Measurements from ENCODE around the gene LRSAM1.

LRSAM1 gene

DNA sequence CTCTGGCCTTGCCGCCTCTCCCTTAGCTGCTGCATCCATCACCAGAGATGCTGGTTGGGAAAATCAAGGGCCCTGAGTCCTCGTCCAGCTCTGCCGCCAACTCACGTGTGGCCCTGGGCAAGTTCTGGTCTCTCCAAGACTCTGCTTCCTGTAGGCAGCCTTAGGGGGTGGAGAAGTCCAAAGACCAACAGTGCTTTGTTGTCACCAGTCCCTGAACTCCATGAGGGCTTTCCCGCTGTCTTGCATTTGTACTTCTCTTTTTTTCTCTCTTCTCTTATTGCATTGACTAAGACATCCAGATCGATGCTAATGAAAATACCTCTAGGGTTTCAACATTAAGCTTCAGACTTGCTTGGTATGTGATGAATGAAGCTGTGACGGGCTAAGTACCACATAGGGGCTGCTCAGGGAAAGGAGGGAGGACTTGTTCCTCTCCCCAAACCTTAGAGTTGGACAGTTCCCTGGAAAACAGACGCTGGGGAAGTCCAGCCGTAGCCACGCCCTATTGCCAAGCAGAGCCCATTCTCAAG lies 97.1 kb downstream of the LRSAM1 start:
- TF ChIP-seq, protein P1, sequence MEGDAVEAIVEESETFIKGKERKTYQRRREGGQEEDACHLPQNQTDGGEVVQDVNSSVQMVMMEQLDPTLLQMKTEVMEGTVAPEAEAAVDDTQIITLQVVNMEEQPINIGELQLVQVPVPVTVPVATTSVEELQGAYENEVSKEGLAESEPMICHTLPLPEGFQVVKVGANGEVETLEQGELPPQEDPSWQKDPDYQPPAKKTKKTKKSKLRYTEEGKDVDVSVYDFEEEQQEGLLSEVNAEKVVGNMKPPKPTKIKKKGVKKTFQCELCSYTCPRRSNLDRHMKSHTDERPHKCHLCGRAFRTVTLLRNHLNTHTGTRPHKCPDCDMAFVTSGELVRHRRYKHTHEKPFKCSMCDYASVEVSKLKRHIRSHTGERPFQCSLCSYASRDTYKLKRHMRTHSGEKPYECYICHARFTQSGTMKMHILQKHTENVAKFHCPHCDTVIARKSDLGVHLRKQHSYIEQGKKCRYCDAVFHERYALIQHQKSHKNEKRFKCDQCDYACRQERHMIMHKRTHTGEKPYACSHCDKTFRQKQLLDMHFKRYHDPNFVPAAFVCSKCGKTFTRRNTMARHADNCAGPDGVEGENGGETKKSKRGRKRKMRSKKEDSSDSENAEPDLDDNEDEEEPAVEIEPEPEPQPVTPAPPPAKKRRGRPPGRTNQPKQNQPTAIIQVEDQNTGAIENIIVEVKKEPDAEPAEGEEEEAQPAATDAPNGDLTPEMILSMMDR (IDR thresholded peaks at IDR 0.05; ENCODE audit: poor library complexity, severe bottlenecking): no peak
- no peak overlapping the region for H3K27ac ChIP-seq (ENCODE audit: poor library complexity, severe bottlenecking)
- no peak overlapping the region for H3K4me3 ChIP-seq (ENCODE audit: severe bottlenecking)
- H3K9me3 ChIP-seq (ENCODE audit: severe bottlenecking): no peaks in the 10 kb centered on the region
- DNase-seq (ENCODE audit: low spot score) (no peak), ATAC-seq (ENCODE audit: low read depth) (no peak)
- peaks cover 66% of the 10 kb centered on the region for H3K36me3 ChIP-seq (ENCODE audit: low read depth)
- H3K27me3 ChIP-seq (ENCODE audit: insufficient read depth, poor library complexity, severe bottlenecking): no peaks in the 10 kb centered on the region
- H3K4me1 ChIP-seq (ENCODE audit: insufficient read depth, poor library complexity, severe bottlenecking): peaks cover 38% of the 10 kb centered on the region

DNA sequence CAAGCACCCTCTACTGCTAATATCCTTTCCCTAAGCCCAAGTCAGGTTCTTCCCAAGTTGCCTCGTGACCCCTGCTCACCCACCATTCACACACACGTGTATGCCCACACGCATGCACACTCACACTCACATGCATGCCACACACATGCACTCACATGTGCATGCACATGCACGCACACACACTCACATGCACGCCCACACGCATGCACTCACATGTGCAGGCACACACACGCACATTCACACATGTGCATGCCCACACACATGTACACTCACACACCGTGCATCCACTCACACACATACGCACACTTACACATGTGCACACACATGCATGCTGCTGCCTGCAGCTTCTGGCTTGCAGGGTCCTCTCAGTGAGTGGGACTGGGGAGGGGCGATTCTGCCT lies 97.9 kb downstream of the LRSAM1 start:
- no peak for ATAC-seq (ENCODE audit: low read depth)
- no peak overlapping the region for H3K4me3 ChIP-seq (ENCODE audit: severe bottlenecking)
- peaks cover 59% of the 10 kb centered on the region for H3K36me3 ChIP-seq (ENCODE audit: low read depth)
- no peaks in the 10 kb centered on the region for H3K27me3 ChIP-seq (ENCODE audit: insufficient read depth, poor library complexity, severe bottlenecking)
- no peaks in the 10 kb centered on the region for H3K9me3 ChIP-seq (ENCODE audit: severe bottlenecking)
- no peak for DNase-seq (ENCODE audit: low spot score)
- TF ChIP-seq, protein P1 (IDR thresholded peaks at IDR 0.05; ENCODE audit: poor library complexity, severe bottlenecking): no peak
- no peak overlapping the region for H3K27ac ChIP-seq (ENCODE audit: poor library complexity, severe bottlenecking)
- H3K4me1 ChIP-seq (ENCODE audit: insufficient read depth, poor library complexity, severe bottlenecking): peaks cover 30% of the 10 kb centered on the region

DNA sequence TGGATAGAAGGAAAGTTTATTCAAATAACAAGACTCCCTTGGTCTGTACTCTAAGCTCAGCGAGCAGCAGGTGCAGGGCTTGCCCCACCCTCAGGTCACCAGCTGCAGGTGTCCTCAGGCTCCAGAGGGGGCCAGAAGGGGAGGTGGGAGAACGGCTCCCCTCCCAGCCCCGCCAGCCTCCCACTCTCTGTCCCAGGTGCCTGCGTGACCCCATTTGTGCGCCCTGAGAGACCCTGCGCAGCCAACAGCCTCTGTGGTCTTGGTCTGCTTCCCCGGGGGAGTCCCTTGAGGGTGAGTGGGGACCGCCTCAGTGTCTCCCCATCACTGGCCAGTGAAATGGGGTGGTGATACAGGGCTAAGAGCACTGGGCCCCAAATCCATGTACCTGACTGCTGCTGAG lies 98.4 kb downstream of the LRSAM1 start:
- DNase-seq (ENCODE audit: low spot score): no peak
- no peak for ATAC-seq (ENCODE audit: low read depth)
- Histone ChIP-seq H3K4me1 (ENCODE audit: insufficient read depth, poor library complexity, severe bottlenecking) (peaks cover 29% of the 10 kb centered on the region), H3K36me3 (ENCODE audit: low read depth) (peaks cover 55% of the 10 kb centered on the region), H3K27ac (ENCODE audit: poor library complexity, severe bottlenecking) (no peak overlapping the region), H3K4me3 (ENCODE audit: severe bottlenecking) (no peak overlapping the region), H3K9me3 (ENCODE audit: severe bottlenecking) (no peaks in the 10 kb centered on the region), H3K27me3 (ENCODE audit: insufficient read depth, poor library complexity, severe bottlenecking) (no peaks in the 10 kb centered on the region)
- TF ChIP-seq, protein P1 (IDR thresholded peaks at IDR 0.05; ENCODE audit: poor library complexity, severe bottlenecking): no peak

DNA sequence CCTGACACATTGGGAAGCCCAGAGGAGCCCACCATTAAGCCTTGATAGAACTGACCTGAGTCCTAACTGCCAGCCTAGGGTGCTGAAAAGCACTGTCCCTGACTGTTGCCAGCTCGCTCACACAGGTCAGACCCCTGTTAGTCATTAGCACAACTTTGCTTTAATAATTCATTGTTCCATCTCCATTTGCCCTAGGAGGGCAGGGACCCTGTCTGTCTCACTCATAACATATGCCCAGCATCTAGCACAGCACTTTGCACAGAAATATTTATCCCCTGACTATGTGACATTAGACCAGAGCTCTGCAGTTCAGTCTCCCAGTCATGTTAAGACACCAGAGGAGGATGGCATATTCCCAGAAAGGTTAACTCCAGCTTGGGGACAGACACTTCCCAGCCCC lies 99.0 kb downstream of the LRSAM1 start:
- H3K27ac ChIP-seq (ENCODE audit: poor library complexity, severe bottlenecking): peak overlapping the region; percentile 9
- H3K36me3 ChIP-seq (ENCODE audit: low read depth): peaks cover 55% of the 10 kb centered on the region
- no peak for ATAC-seq (ENCODE audit: low read depth)
- no peaks in the 10 kb centered on the region for H3K9me3 ChIP-seq (ENCODE audit: severe bottlenecking)
- H3K4me3 ChIP-seq (ENCODE audit: severe bottlenecking): no peak overlapping the region
- no peak for DNase-seq (ENCODE audit: low spot score)
- H3K4me1 ChIP-seq (ENCODE audit: insufficient read depth, poor library complexity, severe bottlenecking): peaks cover 29% of the 10 kb centered on the region
- H3K27me3 ChIP-seq (ENCODE audit: insufficient read depth, poor library complexity, severe bottlenecking): no peaks in the 10 kb centered on the region
- TF ChIP-seq, protein P1 (IDR thresholded peaks at IDR 0.05; ENCODE audit: poor library complexity, severe bottlenecking): no peak

DNA sequence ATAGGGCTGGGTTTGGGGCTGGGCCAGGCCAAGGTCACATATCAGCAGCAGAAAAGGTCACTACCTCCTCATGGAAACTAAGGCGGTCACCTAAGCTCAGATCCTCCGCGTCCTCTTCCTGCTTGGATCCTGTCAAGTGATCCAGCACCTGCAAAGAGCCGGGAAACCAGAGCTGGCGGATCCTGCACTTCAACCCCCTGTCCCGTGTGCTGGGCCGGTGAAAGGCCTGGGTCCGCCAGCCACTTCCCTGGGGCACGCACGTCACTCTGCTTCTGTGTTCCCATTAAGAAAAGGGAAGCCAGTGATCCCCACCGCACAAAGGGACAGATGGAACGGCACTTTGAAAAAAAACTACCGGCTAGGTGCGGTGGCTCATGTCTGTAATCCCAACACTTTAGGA lies 99.4 kb downstream of the LRSAM1 start:
- no peaks in the 10 kb centered on the region for H3K9me3 ChIP-seq (ENCODE audit: severe bottlenecking)
- no peak for ATAC-seq (ENCODE audit: low read depth)
- H3K27me3 ChIP-seq (ENCODE audit: insufficient read depth, poor library complexity, severe bottlenecking): no peaks in the 10 kb centered on the region
- TF ChIP-seq, protein P1 (IDR thresholded peaks at IDR 0.05; ENCODE audit: poor library complexity, severe bottlenecking): no peak
- DNase-seq (ENCODE audit: low spot score): no peak
- H3K27ac ChIP-seq (ENCODE audit: poor library complexity, severe bottlenecking): peak overlapping the region; percentile 9
- H3K4me3 ChIP-seq (ENCODE audit: severe bottlenecking): no peak overlapping the region
- H3K4me1 ChIP-seq (ENCODE audit: insufficient read depth, poor library complexity, severe bottlenecking): peaks cover 29% of the 10 kb centered on the region
- peaks cover 57% of the 10 kb centered on the region for H3K36me3 ChIP-seq (ENCODE audit: low read depth)
